Caco-2 (cell line): ENCODE measurements around the gene CC2D1A. TPM values are rescaled to one million over a fixed set of nuclear protein-coding genes. Genes with fewer than 3 reads are reported as not detected.

Experiments used
- BruUV-seq: library from RNA; stranded (reverse); fragments of 400-500 nt; replicated peaks from 2 replicates; lab custom pipeline; 2021; lab: Mats Ljungman, UMichigan
- CTCF ChIA-PET: fragments of 300-600 bp; sonication (Branson Sonifier 250); formaldehyde crosslinking; loops from one replicate; lab custom pipeline; 2022; ENCODE audit warnings: antibody characterized with exemption; lab: Charles Lee
- POLR2A ChIA-PET: fragments of 300-600 bp; sonication (Branson Sonifier 250); formaldehyde crosslinking; loops from one replicate; lab custom pipeline; 2022; ENCODE audit warnings: antibody characterized with exemption; lab: Charles Lee
- DNase-seq, 2 experiments: peaks; one replicate each; pipeline versions ENCODE4 v3.0.0 to v3.0.0-alpha.2; 2020 to 2022
- H3K27me3 ChIP-seq: replicated peaks from 2 replicates; pipeline ENCODE4 v1.6.0; 2011; ENCODE audit warnings: low read length; ENCODE audit not compliant: control insufficient read depth, insufficient read depth
- H3K36me3 ChIP-seq: 2 replicates; pipeline ENCODE4 v1.5.1; 2011; ENCODE audit warnings: low read length; ENCODE audit not compliant: control insufficient read depth, insufficient read depth
- H3K4me1 ChIP-seq: fragments of 250-450 bp; sonication (Bioruptor Pico); 2 replicates; pipeline ENCODE4 v1.5.1; 2020; ENCODE audit warnings: mild to moderate bottlenecking
- H3K4me3 ChIP-seq: 2 replicates; pipeline ENCODE4 v1.5.1; 2011; ENCODE audit warnings: low read depth, mild to moderate bottlenecking, control low read depth, low read length
- H3K9me3 ChIP-seq: fragments of 250-450 bp; sonication (Bioruptor Pico); 2 replicates; pipeline ENCODE4 v1.5.1; 2020; ENCODE audit warnings: mild to moderate bottlenecking, moderate library complexity
- H3K27ac Mint-ChIP-seq: one replicate; pipeline ENCODE4 v1.8.0; 2022; ENCODE audit warnings: mixed read lengths; ENCODE audit not compliant: unreplicated experiment
- H3K27me3 Mint-ChIP-seq: one replicate; pipeline ENCODE4 v1.8.0; 2022; ENCODE audit warnings: mixed read lengths; ENCODE audit not compliant: insufficient read depth, unreplicated experiment
- H3K36me3 Mint-ChIP-seq: one replicate; pipeline ENCODE4 v1.8.0; 2022; ENCODE audit warnings: mild to moderate bottlenecking, mixed read lengths; ENCODE audit not compliant: insufficient read depth, unreplicated experiment
- H3K4me1 Mint-ChIP-seq: one replicate; pipeline ENCODE4 v1.8.0; 2022; ENCODE audit warnings: low read depth, mixed read lengths; ENCODE audit not compliant: unreplicated experiment
- H3K4me3 Mint-ChIP-seq: one replicate; pipeline ENCODE4 v1.8.0; 2022; ENCODE audit warnings: mild to moderate bottlenecking, moderate library complexity, mixed read lengths; ENCODE audit not compliant: unreplicated experiment
- H3K9me3 Mint-ChIP-seq: one replicate; pipeline ENCODE4 v1.8.0; 2022; ENCODE audit warnings: mixed read lengths; ENCODE audit not compliant: unreplicated experiment
- CTCF ChIP-seq, 2 experiments: fragments of 200-600 bp in 1 of 2; IDR thresholded peaks; 1 replicate in 1 of 2; 2 replicates in 1 of 2; pipeline versions ENCODE4 v1.5.1 to v1.8.0; 2011 to 2022; ENCODE audit warnings: antibody characterized with exemption in 1 of 2, control low read depth in 1 of 2, inconsistent platforms in 1 of 2, low read depth in 1 of 2, low read length in 1 of 2, mild to moderate bottlenecking in 1 of 2, moderate library complexity in 1 of 2; ENCODE audit not compliant: insufficient read depth in 1 of 2, severe bottlenecking in 1 of 2, unreplicated experiment in 1 of 2
- intact Hi-C: fragments of 100-400 bp; cut with micrococcal nuclease; formaldehyde crosslinking; loops from one replicate; pipeline ENCODE4 v1.10.0; 2022; ENCODE audit not compliant: unreplicated experiment
- total RNA-seq: library from RNA; stranded (reverse); gene quantifications from 2 replicates; pipeline ENCODE4 v1.2.3, GENCODE V29; 2022

The CC2D1A gene
- total RNA-seq, 1 experiment from 2014 or later = 48.2 TPM

- intact Hi-C loops = no loop called here
- Histone ChIP-seq H3K27me3 (no peaks in the 10 kb centered on the region), H3K4me3 (no peak overlapping the region), H3K36me3 (no peaks in the 10 kb centered on the region), H3K9me3 (no peaks in the 10 kb centered on the region), H3K4me1 (0 out of 2 replicates have a peak, but pooled peaks cover 7% of the 10 kb centered on the region)
- Mint-ChIP-seq H3K27ac (no peak overlapping the region), H3K4me3 (no peak overlapping the region), H3K27me3 (peaks cover 6% of the 10 kb centered on the region), H3K4me1 (peaks cover 7% of the 10 kb centered on the region), H3K36me3 (no peaks in the 10 kb centered on the region), H3K9me3 (no peaks in the 10 kb centered on the region)
- no peak for TF ChIP-seq CTCF (IDR thresholded peaks at IDR 0.05; ENCODE audit: insufficient read depth in 1 of 2, low read depth in 1 of 2, low read length in 1 of 2, severe bottlenecking in 1 of 2, unreplicated experiment in 1 of 2)
- DNase-seq = no peak
- BruUV-seq = no TSS peak
- CTCF ChIA-PET = no interaction called here
- POLR2A ChIA-PET = no interaction called here
These were observed 36.7 kb upstream of the CC2D1A start for GRCh38 chr19:13869281-13869680.

- POLR2A ChIA-PET = no interaction called here
- H3K27ac Mint-ChIP-seq = no peak overlapping the region
- no peaks in the 10 kb centered on the region for H3K36me3 ChIP-seq
- H3K27me3 Mint-ChIP-seq = peaks cover 6% of the 10 kb centered on the region
- no peaks in the 10 kb centered on the region for H3K9me3 ChIP-seq
- H3K4me1 Mint-ChIP-seq = peaks cover 7% of the 10 kb centered on the region
- no peaks in the 10 kb centered on the region for H3K36me3 Mint-ChIP-seq
- no TSS peak for BruUV-seq
- TF ChIP-seq CTCF (IDR thresholded peaks at IDR 0.05; ENCODE audit: insufficient read depth in 1 of 2, low read depth in 1 of 2, low read length in 1 of 2, severe bottlenecking in 1 of 2, unreplicated experiment in 1 of 2) = no peak
- intact Hi-C loops = no loop called here
- no peak overlapping the region for H3K4me3 ChIP-seq
- 0 out of 2 replicates have a peak, but pooled peaks cover 7% of the 10 kb centered on the region for H3K4me1 ChIP-seq
- DNase-seq = no peak
- H3K4me3 Mint-ChIP-seq = no peak overlapping the region
- no peaks in the 10 kb centered on the region for H3K9me3 Mint-ChIP-seq
- CTCF ChIA-PET = interaction anchor here (0.6 kb wide), 1 partner anchor 9 kb away, joined by 5 read pairs; no protein-coding TSS in a partner anchor
- no peaks in the 10 kb centered on the region for H3K27me3 ChIP-seq
These were observed 35.1 kb upstream of the CC2D1A start for GRCh38 chr19:13870873-13871272.

- H3K27ac Mint-ChIP-seq = no peak overlapping the region
- H3K36me3 ChIP-seq = no peaks in the 10 kb centered on the region
- no peak for TF ChIP-seq CTCF (IDR thresholded peaks at IDR 0.05; ENCODE audit: insufficient read depth in 1 of 2, low read depth in 1 of 2, low read length in 1 of 2, severe bottlenecking in 1 of 2, unreplicated experiment in 1 of 2)
These were observed 33.7 kb upstream of the CC2D1A start for GRCh38 chr19:13872339-13872694.

More at GRCh38 chr19:13872339-13872694, 33.7 kb upstream of the CC2D1A start:
- Mint-ChIP-seq H3K9me3 (no peaks in the 10 kb centered on the region), H3K4me3 (peak overlapping the region; percentile 72), H3K27me3 (no peaks in the 10 kb centered on the region), H3K36me3 (no peaks in the 10 kb centered on the region), H3K4me1 (peaks cover 7% of the 10 kb centered on the region)
- 0 out of 2 replicates have a peak, but pooled peaks cover 4% of the 10 kb centered on the region for H3K4me1 ChIP-seq
- H3K27me3 ChIP-seq = no peaks in the 10 kb centered on the region
- ChIA-PET POLR2A (interaction anchor here (0.6 kb wide), 1 partner anchor 264 kb away, joined by 12 read pairs; no protein-coding TSS in a partner anchor), CTCF (interaction anchor here (0.6 to 1.3 kb wide), 3 partner anchors 73 to 193 kb away, joined by 3 read pairs; a partner anchor contains a TSS)
- intact Hi-C loops = no loop called here
- no peaks in the 10 kb centered on the region for H3K9me3 ChIP-seq
- BruUV-seq = no TSS peak
- DNase-seq = no peak
- H3K4me3 ChIP-seq = peak overlapping the region; percentile 39
